Measurements from ENCODE around the gene RPEL1.

GRCh38 chr10:103238506-103239252 is 7.0 kb upstream of the RPEL1 start:
- TF ChIP-seq RCOR1 (IDR thresholded peaks at IDR 0.05; ENCODE audit: low read depth, low read length) (no peak), KDM1A (IDR thresholded peaks at IDR 0.05; ENCODE audit: low read depth) (no peak), POLR2A (IDR thresholded peaks at IDR 0.05; ENCODE audit: low read length) (no peak), CBX8 (IDR thresholded peaks at IDR 0.05) (no peak), TFCP2L1 (CRISPR knock-in tag; IDR thresholded peaks at IDR 0.05) (no peak), REST (IDR thresholded peaks at IDR 0.05) (no peak), NFE2L2 (conservative IDR thresholded peaks at IDR 0.05; ENCODE audit: low read length) (no peak)
- TF ChIP-seq, protein P1, sequence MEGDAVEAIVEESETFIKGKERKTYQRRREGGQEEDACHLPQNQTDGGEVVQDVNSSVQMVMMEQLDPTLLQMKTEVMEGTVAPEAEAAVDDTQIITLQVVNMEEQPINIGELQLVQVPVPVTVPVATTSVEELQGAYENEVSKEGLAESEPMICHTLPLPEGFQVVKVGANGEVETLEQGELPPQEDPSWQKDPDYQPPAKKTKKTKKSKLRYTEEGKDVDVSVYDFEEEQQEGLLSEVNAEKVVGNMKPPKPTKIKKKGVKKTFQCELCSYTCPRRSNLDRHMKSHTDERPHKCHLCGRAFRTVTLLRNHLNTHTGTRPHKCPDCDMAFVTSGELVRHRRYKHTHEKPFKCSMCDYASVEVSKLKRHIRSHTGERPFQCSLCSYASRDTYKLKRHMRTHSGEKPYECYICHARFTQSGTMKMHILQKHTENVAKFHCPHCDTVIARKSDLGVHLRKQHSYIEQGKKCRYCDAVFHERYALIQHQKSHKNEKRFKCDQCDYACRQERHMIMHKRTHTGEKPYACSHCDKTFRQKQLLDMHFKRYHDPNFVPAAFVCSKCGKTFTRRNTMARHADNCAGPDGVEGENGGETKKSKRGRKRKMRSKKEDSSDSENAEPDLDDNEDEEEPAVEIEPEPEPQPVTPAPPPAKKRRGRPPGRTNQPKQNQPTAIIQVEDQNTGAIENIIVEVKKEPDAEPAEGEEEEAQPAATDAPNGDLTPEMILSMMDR (IDR thresholded peaks at IDR 0.05), result peak; percentile 63
